Skeletal muscle tissue (tissue), 4 donors: ENCODE measurements around the gene TBATA. TPM values are rescaled to one million over a fixed set of nuclear protein-coding genes. Genes with fewer than 3 reads are reported as not detected.

ENCODE experiments used
- H3K27ac ChIP-seq: one replicate; pipeline ENCODE4 v1.7.0; 2013; ENCODE audit warnings: mild to moderate bottlenecking, low read depth, low read length, inconsistent platforms
- H3K27me3 ChIP-seq, 3 donors: one replicate each; pipeline ENCODE4 v1.7.0; 2013; ENCODE audit warnings: low read length in 3 of 3; ENCODE audit not compliant: control insufficient read depth in 3 of 3, insufficient read depth in 3 of 3
- H3K36me3 ChIP-seq, 3 donors: one replicate each; pipeline ENCODE4 v1.7.0; 2013; ENCODE audit warnings: low read length in 3 of 3; ENCODE audit not compliant: control insufficient read depth in 3 of 3, insufficient read depth in 3 of 3
- H3K4me1 ChIP-seq, 3 donors: one replicate each; pipeline ENCODE4 v1.7.0; 2013; ENCODE audit warnings: low read length in 3 of 3, mild to moderate bottlenecking in 3 of 3; ENCODE audit not compliant: control insufficient read depth in 3 of 3, insufficient read depth in 3 of 3
- H3K4me3 ChIP-seq, 3 donors: one replicate each; pipeline ENCODE4 v1.7.0; 2013; ENCODE audit warnings: low read length in 3 of 3
- H3K9ac ChIP-seq, 3 donors: one replicate each; pipeline ENCODE4 v1.7.0; 2013; ENCODE audit warnings: low read length in 3 of 3, mild to moderate bottlenecking in 3 of 3, moderate library complexity in 2 of 3, low read depth in 1 of 3
- H3K9me3 ChIP-seq, 3 donors: one replicate each; pipeline ENCODE4 v1.7.0; 2013; ENCODE audit warnings: low read length in 3 of 3; ENCODE audit not compliant: control insufficient read depth in 3 of 3
- total RNA-seq: library from RNA; depleted of rRNA; stranded (reverse); fragments of >200 nt; gene quantifications from one replicate; pipeline ENCODE4 v1.2.3, GENCODE V29; 2014
- donor health status: Osteomylitis.

TBATA gene
- total RNA-seq, 1 donor from 2014 or later: not detected

GRCh38 chr10:70763567-70763966 is 21.6 kb downstream of the TBATA start:
- Histone ChIP-seq H3K36me3 (no peaks in the 10 kb centered on the region), H3K27me3 (peaks cover 0 to 4% (median 0%) of the 10 kb centered on the region in 3 donors), H3K27ac (no peak overlapping the region), H3K4me3 (no peak overlapping the region), H3K9ac (no peak overlapping the region), H3K9me3 (peaks cover 0 to 2% (median 0%) of the 10 kb centered on the region in 3 donors), H3K4me1 (peaks cover 0 to 3% (median 0%) of the 10 kb centered on the region in 3 donors)

GRCh38 chr10:70762441-70763175 is 22.6 kb downstream of the TBATA start:
- Histone ChIP-seq H3K27me3 (peaks cover 0 to 4% (median 0%) of the 10 kb centered on the region in 3 donors), H3K9ac (no peak overlapping the region), H3K27ac (no peak overlapping the region), H3K4me1 (peaks cover 0 to 3% (median 0%) of the 10 kb centered on the region in 3 donors), H3K36me3 (no peaks in the 10 kb centered on the region), H3K4me3 (no peak overlapping the region), H3K9me3 (peaks cover 0 to 2% (median 0%) of the 10 kb centered on the region in 3 donors)

GRCh38 chr10:70761727-70762350 is 23.3 kb downstream of the TBATA start:
- Histone ChIP-seq H3K4me1 (peaks cover 0 to 3% (median 0%) of the 10 kb centered on the region in 3 donors), H3K9me3 (peaks cover 0 to 2% (median 0%) of the 10 kb centered on the region in 3 donors), H3K9ac (no peak overlapping the region), H3K27ac (no peak overlapping the region), H3K27me3 (peaks cover 0 to 4% (median 2%) of the 10 kb centered on the region in 3 donors), H3K4me3 (no peak overlapping the region), H3K36me3 (no peaks in the 10 kb centered on the region)

GRCh38 chr10:70761031-70761601 is 24.1 kb downstream of the TBATA start:
- no peak overlapping the region for H3K4me3 ChIP-seq
- H3K4me1 ChIP-seq: peaks cover 0 to 3% (median 0%) of the 10 kb centered on the region in 3 donors
- no peaks in the 10 kb centered on the region for H3K9me3 ChIP-seq
- H3K36me3 ChIP-seq: no peaks in the 10 kb centered on the region
- H3K27me3 ChIP-seq: peaks cover 0 to 4% (median 4%) of the 10 kb centered on the region in 3 donors
- no peak overlapping the region for H3K9ac ChIP-seq
- H3K27ac ChIP-seq: no peak overlapping the region

GRCh38 chr10:70760271-70760787 is 24.8 kb downstream of the TBATA start:
- no peak overlapping the region for H3K27ac ChIP-seq
- no peak overlapping the region for H3K9ac ChIP-seq
- peaks cover 0 to 4% (median 4%) of the 10 kb centered on the region in 3 donors for H3K27me3 ChIP-seq
- no peaks in the 10 kb centered on the region for H3K9me3 ChIP-seq
- peaks cover 0 to 3% (median 0%) of the 10 kb centered on the region in 3 donors for H3K4me1 ChIP-seq
- no peak overlapping the region for H3K4me3 ChIP-seq
- H3K36me3 ChIP-seq: no peaks in the 10 kb centered on the region

- H3K4me3 ChIP-seq: no peak overlapping the region
- peaks cover 0 to 4% (median 4%) of the 10 kb centered on the region in 3 donors for H3K27me3 ChIP-seq
- H3K4me1 ChIP-seq: peaks cover 0 to 3% (median 0%) of the 10 kb centered on the region in 3 donors
- H3K27ac ChIP-seq: no peak overlapping the region
- H3K9ac ChIP-seq: no peak overlapping the region
- no peaks in the 10 kb centered on the region for H3K36me3 ChIP-seq
- no peaks in the 10 kb centered on the region for H3K9me3 ChIP-seq
Observed at GRCh38 chr10:70759781-70760180, 25.4 kb downstream of the TBATA start.

GRCh38 chr10:70758757-70759514 is 26.2 kb downstream of the TBATA start:
- no peak overlapping the region for H3K9ac ChIP-seq
- H3K9me3 ChIP-seq: no peaks in the 10 kb centered on the region
- H3K27ac ChIP-seq: no peak overlapping the region
- H3K4me1 ChIP-seq: peaks cover 0 to 5% (median 0%) of the 10 kb centered on the region in 3 donors
- H3K4me3 ChIP-seq: no peak overlapping the region
- H3K36me3 ChIP-seq: no peaks in the 10 kb centered on the region
- peaks cover 0 to 4% (median 4%) of the 10 kb centered on the region in 3 donors for H3K27me3 ChIP-seq

- Histone ChIP-seq H3K9ac (no peak overlapping the region), H3K4me3 (no peak overlapping the region), H3K4me1 (peaks cover 0 to 10% (median 0%) of the 10 kb centered on the region in 3 donors), H3K27ac (no peak overlapping the region), H3K36me3 (no peaks in the 10 kb centered on the region), H3K9me3 (no peaks in the 10 kb centered on the region), H3K27me3 (peaks cover 0 to 4% (median 4%) of the 10 kb centered on the region in 3 donors)
Observed at GRCh38 chr10:70757856-70758255, 27.3 kb downstream of the TBATA start.

GRCh38 chr10:70756700-70757360 is 28.3 kb downstream of the TBATA start:
- H3K36me3 ChIP-seq: no peaks in the 10 kb centered on the region

More at GRCh38 chr10:70756700-70757360, 28.3 kb downstream of the TBATA start:
- Histone ChIP-seq H3K27ac (no peak overlapping the region), H3K9ac (no peak overlapping the region), H3K4me3 (no peak overlapping the region), H3K4me1 (peaks cover 0 to 10% (median 0%) of the 10 kb centered on the region in 3 donors), H3K9me3 (no peaks in the 10 kb centered on the region), H3K27me3 (peaks cover 0 to 4% (median 2%) of the 10 kb centered on the region in 3 donors)
